Measurements from ENCODE around the gene DCP2. TPM values are rescaled to one million over a fixed set of nuclear protein-coding genes. Genes with fewer than 3 reads are reported as not detected.

The DCP2 gene
- total RNA-seq, 1 experiment from 2014 or later, result 176 TPM

DNA sequence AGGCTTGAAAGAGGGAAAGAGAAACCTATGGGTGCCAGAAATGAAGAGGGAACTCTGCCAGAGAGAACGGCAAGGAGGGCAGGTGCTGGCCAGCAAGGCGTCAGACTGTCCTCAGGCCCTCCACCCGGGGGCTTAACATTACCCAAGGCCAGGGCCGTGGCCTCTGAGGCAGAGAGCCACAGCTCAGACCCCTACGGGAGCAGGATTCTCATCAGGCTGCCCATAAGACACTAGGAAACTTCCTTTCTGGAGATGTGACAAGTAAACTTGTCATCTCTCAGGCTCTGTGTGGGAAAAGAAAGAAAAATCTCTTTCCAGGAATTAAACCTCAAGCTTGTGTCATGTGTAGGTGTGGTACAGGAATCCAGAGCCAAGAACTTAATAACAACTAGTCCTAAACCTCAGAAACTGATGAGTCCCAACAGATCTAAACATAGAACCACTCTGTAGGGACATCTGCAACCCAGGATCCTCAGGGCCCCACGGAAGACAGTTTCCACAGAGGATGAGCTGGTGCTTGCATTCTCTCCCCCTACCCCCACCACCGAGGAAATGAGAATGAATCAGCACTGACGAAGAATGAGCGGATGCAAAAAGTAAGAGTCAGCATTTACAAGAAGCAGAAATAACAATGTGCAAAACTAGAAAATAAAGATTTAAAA, 74.3 kb downstream of the DCP2 start:
- no peak overlapping the region for H3K4ac ChIP-seq (ENCODE audit: low read depth, low read length)
- Mint-ChIP-seq H3K9me3 (no peaks in the 10 kb centered on the region), H3K4me3 (no peak overlapping the region), H3K27ac (no peak overlapping the region), H3K4me1 (peaks cover 0 to 6% of the 10 kb centered on the region in 2 experiments; a peak in 2 of 4 replicates), H3K36me3 (ENCODE audit: insufficient read depth in 1 of 3, low read depth in 3 of 3) (peaks cover 0 to 11% (median 7%) of the 10 kb centered on the region in 3 experiments; a peak in 4 of 7 replicates), H3K27me3 (ENCODE audit: low read depth) (no peaks in the 10 kb centered on the region)
- H4K20me1 ChIP-seq (ENCODE audit: control insufficient read depth, insufficient read depth, insufficient read length), result no peaks in the 10 kb centered on the region
- H3K9me3 ChIP-seq (ENCODE audit: control insufficient read depth, low read depth, low read length), result no peaks in the 10 kb centered on the region
- H3T11ph ChIP-seq (ENCODE audit: low read length), result no peak overlapping the region
- no peak overlapping the region for H4K91ac ChIP-seq (ENCODE audit: insufficient read length, low read depth, low read length)
- no peaks in the 10 kb centered on the region for H3K79me1 ChIP-seq (ENCODE audit: insufficient read depth, low read depth, low read length, poor library complexity, severe bottlenecking)
- no peak overlapping the region for H3K56ac ChIP-seq (ENCODE audit: insufficient read length, low read depth, low read length)
- no peak overlapping the region for H4K5ac ChIP-seq (ENCODE audit: insufficient read length, low read depth, low read length)
- H3K23me2 ChIP-seq (ENCODE audit: insufficient read length, low read depth, low read length, poor library complexity, severe bottlenecking), result no peaks in the 10 kb centered on the region
- H2BK5ac ChIP-seq (ENCODE audit: insufficient read length, low read length), result no peak overlapping the region
- H2AFZ ChIP-seq (ENCODE audit: low read length), result no peak overlapping the region
- H2BK120ac ChIP-seq (ENCODE audit: low read depth, low read length, poor library complexity, severe bottlenecking), result no peak overlapping the region
- H3K27ac ChIP-seq (ENCODE audit: insufficient read length, low read depth, low read length), result no peak overlapping the region
- H3K4me2 ChIP-seq (ENCODE audit: insufficient read depth, insufficient read length, low read length), result no peak overlapping the region
- H2BK20ac ChIP-seq (ENCODE audit: low read depth, low read length, poor library complexity, severe bottlenecking), result no peak overlapping the region
- H3K14ac ChIP-seq (ENCODE audit: insufficient read depth, low read length), result no peak overlapping the region
- DNase-seq, result no peak
- H2AK5ac ChIP-seq (ENCODE audit: insufficient read length, low read length), result no peak overlapping the region
- H2BK12ac ChIP-seq (ENCODE audit: insufficient read length, low read depth, low read length), result no peak overlapping the region
- H3K79me2 ChIP-seq (ENCODE audit: insufficient read depth, low read length), result no peaks in the 10 kb centered on the region
- no peak overlapping the region for H3K9ac ChIP-seq (ENCODE audit: extremely low read depth, insufficient read length, low read length)
- TF ChIP-seq, protein P1, sequence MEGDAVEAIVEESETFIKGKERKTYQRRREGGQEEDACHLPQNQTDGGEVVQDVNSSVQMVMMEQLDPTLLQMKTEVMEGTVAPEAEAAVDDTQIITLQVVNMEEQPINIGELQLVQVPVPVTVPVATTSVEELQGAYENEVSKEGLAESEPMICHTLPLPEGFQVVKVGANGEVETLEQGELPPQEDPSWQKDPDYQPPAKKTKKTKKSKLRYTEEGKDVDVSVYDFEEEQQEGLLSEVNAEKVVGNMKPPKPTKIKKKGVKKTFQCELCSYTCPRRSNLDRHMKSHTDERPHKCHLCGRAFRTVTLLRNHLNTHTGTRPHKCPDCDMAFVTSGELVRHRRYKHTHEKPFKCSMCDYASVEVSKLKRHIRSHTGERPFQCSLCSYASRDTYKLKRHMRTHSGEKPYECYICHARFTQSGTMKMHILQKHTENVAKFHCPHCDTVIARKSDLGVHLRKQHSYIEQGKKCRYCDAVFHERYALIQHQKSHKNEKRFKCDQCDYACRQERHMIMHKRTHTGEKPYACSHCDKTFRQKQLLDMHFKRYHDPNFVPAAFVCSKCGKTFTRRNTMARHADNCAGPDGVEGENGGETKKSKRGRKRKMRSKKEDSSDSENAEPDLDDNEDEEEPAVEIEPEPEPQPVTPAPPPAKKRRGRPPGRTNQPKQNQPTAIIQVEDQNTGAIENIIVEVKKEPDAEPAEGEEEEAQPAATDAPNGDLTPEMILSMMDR (conservative IDR thresholded peaks at IDR 0.05), result no peak
- H3K23ac ChIP-seq (ENCODE audit: insufficient read length, low read depth, low read length), result no peak overlapping the region
- WGBS (ENCODE audit: extremely low coverage, insufficient read length, low lambda C conversion rate), result no CpG with 5 or more reads among the region's 9 CpGs
- H3K27me3 ChIP-seq (ENCODE audit: insufficient read depth, low read length), result no peaks in the 10 kb centered on the region
- H3K18ac ChIP-seq (ENCODE audit: insufficient read length, low read depth, low read length), result no peak overlapping the region
- H3K4me1 ChIP-seq (ENCODE audit: insufficient read depth, low read length), result no peaks in the 10 kb centered on the region
- no peak overlapping the region for H2BK15ac ChIP-seq (ENCODE audit: low read depth, low read length)
- H4K8ac ChIP-seq (replicated peaks; ENCODE audit: insufficient read length, low read depth, low read length), result no peak overlapping the region

Measured in H9 (cell line).